ENCODE results near the gene MAN1B1. TPM values are rescaled to one million over a fixed set of nuclear protein-coding genes. Genes with fewer than 3 reads are reported as not detected.

MAN1B1 gene
- total and polyA plus RNA-seq, 2 of the 4 experiments (the other 2 are of a cell fraction), result 28.7 to 55.1 TPM

DNA sequence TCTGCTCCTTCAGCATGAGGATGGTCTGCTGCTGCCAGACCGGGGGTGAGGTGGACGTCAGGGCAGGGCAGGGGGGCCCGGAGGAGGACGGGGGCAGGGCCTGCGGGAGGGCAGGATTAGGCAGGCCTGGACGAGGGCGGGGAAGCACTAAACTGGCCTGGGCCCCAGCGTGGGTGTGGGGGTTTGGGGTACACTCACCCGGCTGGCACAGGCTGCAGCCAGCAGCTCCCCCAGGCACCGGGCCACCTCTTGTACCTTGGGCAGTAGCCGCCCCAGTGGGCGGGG is 22.0 kb upstream of the MAN1B1 start:
- Histone ChIP-seq H3K79me1 (ENCODE audit: low read depth in 1 of 2, low read length in 2 of 2) (peaks cover 2 to 11% of the 10 kb centered on the region in 2 experiments), H3K9ac (ENCODE audit: low read depth, low read length) (no peak overlapping the region), H3K4me3 (ENCODE audit: insufficient read depth, low read depth, low read length) (no peak overlapping the region), H2BK5ac (ENCODE audit: low read depth, low read length, poor library complexity, severe bottlenecking) (no peak overlapping the region), H4K20me1 (ENCODE audit: insufficient read depth, low read length) (no peaks in the 10 kb centered on the region), H3K4me2 (ENCODE audit: low read depth, low read length) (no peak overlapping the region), H3K9me3 (ENCODE audit: control insufficient read depth, insufficient read depth, low read length) (no peaks in the 10 kb centered on the region), H3K14ac (replicated peaks; ENCODE audit: low read depth, low read length) (no peak overlapping the region), H2BK15ac (ENCODE audit: low read depth, low read length) (no peak overlapping the region), H3K4ac (ENCODE audit: low read depth, low read length) (no peak overlapping the region), H3K4me1 (ENCODE audit: control insufficient read depth, insufficient read depth, low read length) (peaks cover 3% of the 10 kb centered on the region; the same call in 1 of the 2 replicates), H3K56ac (ENCODE audit: extremely low read depth, insufficient read depth, low read length) (no peak overlapping the region), H3K9me1 (ENCODE audit: insufficient read depth, low read length) (no peaks in the 10 kb centered on the region), H3K23ac (ENCODE audit: low read depth, low read length) (no peak overlapping the region), H2AK9ac (replicated peaks; ENCODE audit: low read depth, low read length, poor library complexity) (no peak overlapping the region), H2BK120ac (ENCODE audit: low read depth, low read length) (no peak overlapping the region), H3K18ac (ENCODE audit: low read depth, low read length) (no peak overlapping the region), H4K5ac (ENCODE audit: low read depth, low read length) (no peak overlapping the region), H4K91ac (ENCODE audit: insufficient read depth, low read depth, low read length) (no peak overlapping the region), H2AFZ (replicated peaks; ENCODE audit: low read length, poor library complexity) (no peak overlapping the region), H4K8ac (ENCODE audit: low read depth in 2 of 2, low read length in 2 of 2) (no peak overlapping the region), H3K36me3 (ENCODE audit: control insufficient read depth, insufficient read depth, low read length) (no peaks in the 10 kb centered on the region), H3K27ac (ENCODE audit: insufficient read depth, low read length) (no peak overlapping the region), H3K27me3 (ENCODE audit: control insufficient read depth, insufficient read depth, low read length) (no peaks in the 10 kb centered on the region; the same call in 1 of the 2 replicates), H2BK20ac (ENCODE audit: low read depth, low read length) (no peak overlapping the region), H2AK5ac (ENCODE audit: low read depth, low read length) (no peak overlapping the region)
- dilution Hi-C loops (cut with HindIII; ENCODE audit: low sequenced_read_pairs, unreplicated experiment) (no loop called here), in situ Hi-C loops (cut with MboI; ENCODE audit: low sequenced_read_pairs) (no loop called here), intact Hi-C loops (cut with micrococcal nuclease) (no loop called here)
- BruUV-seq (replicated peaks), result no TSS peak
- DNase-seq, result no peak
- ChIA-PET POLR2A (ENCODE audit: unreplicated experiment) (no interaction called here), CTCF (interaction anchor here (1.2 kb wide), 2 partner anchors 9 to 18 kb away, joined by 4 read pairs; partner anchors contain the start of gene NPDC1)
- TF ChIP-seq, protein P1, sequence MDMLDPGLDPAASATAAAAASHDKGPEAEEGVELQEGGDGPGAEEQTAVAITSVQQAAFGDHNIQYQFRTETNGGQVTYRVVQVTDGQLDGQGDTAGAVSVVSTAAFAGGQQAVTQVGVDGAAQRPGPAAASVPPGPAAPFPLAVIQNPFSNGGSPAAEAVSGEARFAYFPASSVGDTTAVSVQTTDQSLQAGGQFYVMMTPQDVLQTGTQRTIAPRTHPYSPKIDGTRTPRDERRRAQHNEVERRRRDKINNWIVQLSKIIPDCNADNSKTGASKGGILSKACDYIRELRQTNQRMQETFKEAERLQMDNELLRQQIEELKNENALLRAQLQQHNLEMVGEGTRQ (IDR thresholded peaks at IDR 0.05; ENCODE audit: low read depth, low read length), result no peak
- no peak for TF ChIP-seq POLR2A (IDR thresholded peaks at IDR 0.05; ENCODE audit: low read depth, low read length)
- TF ChIP-seq MAZ (IDR thresholded peaks at IDR 0.05; ENCODE audit: borderline replicate concordance, low read depth, low read length), result no peak
- TF ChIP-seq NFE2L2 (IDR thresholded peaks at IDR 0.05; ENCODE audit: low read depth, low read length), result no peak
- TF ChIP-seq MXI1 (IDR thresholded peaks at IDR 0.05; ENCODE audit: borderline replicate concordance, low read depth, low read length), result no peak
- no peak for TF ChIP-seq CEBPB (IDR thresholded peaks at IDR 0.05; ENCODE audit: low read depth, low read length)
- TF ChIP-seq, protein P2, sequence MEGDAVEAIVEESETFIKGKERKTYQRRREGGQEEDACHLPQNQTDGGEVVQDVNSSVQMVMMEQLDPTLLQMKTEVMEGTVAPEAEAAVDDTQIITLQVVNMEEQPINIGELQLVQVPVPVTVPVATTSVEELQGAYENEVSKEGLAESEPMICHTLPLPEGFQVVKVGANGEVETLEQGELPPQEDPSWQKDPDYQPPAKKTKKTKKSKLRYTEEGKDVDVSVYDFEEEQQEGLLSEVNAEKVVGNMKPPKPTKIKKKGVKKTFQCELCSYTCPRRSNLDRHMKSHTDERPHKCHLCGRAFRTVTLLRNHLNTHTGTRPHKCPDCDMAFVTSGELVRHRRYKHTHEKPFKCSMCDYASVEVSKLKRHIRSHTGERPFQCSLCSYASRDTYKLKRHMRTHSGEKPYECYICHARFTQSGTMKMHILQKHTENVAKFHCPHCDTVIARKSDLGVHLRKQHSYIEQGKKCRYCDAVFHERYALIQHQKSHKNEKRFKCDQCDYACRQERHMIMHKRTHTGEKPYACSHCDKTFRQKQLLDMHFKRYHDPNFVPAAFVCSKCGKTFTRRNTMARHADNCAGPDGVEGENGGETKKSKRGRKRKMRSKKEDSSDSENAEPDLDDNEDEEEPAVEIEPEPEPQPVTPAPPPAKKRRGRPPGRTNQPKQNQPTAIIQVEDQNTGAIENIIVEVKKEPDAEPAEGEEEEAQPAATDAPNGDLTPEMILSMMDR (conservative IDR thresholded peaks at IDR 0.05; ENCODE audit: low read depth, low read length), result no peak
- no peak for TF ChIP-seq CHD1 (IDR thresholded peaks at IDR 0.05; ENCODE audit: low read depth, low read length)
- no peak for TF ChIP-seq MAFK (IDR thresholded peaks at IDR 0.05; ENCODE audit: low read depth, low read length)
- no peak for TF ChIP-seq RAD21 (IDR thresholded peaks at IDR 0.05; ENCODE audit: low read length)
- TF ChIP-seq FOS (IDR thresholded peaks at IDR 0.05; ENCODE audit: low read depth, low read length), result no peak
- TF ChIP-seq RFX5 (IDR thresholded peaks at IDR 0.05; ENCODE audit: low read depth, low read length), result no peak
- TF ChIP-seq SMC3 (IDR thresholded peaks at IDR 0.05; ENCODE audit: low read depth, low read length), result no peak
- TF ChIP-seq RCOR1 (IDR thresholded peaks at IDR 0.05; ENCODE audit: insufficient replicate concordance, low read length), result no peak
- TF ChIP-seq, protein P3, sequence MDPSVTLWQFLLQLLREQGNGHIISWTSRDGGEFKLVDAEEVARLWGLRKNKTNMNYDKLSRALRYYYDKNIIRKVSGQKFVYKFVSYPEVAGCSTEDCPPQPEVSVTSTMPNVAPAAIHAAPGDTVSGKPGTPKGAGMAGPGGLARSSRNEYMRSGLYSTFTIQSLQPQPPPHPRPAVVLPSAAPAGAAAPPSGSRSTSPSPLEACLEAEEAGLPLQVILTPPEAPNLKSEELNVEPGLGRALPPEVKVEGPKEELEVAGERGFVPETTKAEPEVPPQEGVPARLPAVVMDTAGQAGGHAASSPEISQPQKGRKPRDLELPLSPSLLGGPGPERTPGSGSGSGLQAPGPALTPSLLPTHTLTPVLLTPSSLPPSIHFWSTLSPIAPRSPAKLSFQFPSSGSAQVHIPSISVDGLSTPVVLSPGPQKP (IDR thresholded peaks at IDR 0.05; ENCODE audit: borderline replicate concordance, low read depth, low read length), result no peak
- 90% methylated on average over 12 of the region's 12 CpGs; no CpG with 5 or more reads in 1 of the 2 experiments for WGBS, 2 experiments (ENCODE audit: extremely low coverage in 2 of 2, insufficient read length in 1 of 2)
- ATAC-seq (ENCODE audit: low read depth), result no peak
